Heart right ventricle (tissue), 16 donors: ENCODE results near the gene TLN1. TPM values are rescaled to one million over a fixed set of nuclear protein-coding genes. Genes with fewer than 3 reads are reported as not detected.

Experiments used
- ATAC-seq, 8 donors: fragments of 200-7000 bp; cut with Tn5 transposase; one replicate each; pipeline ENCODE4 v1.9.1; 2020; ENCODE audit warnings: mild to moderate bottlenecking in 8 of 8, moderate library complexity in 8 of 8, moderate number of reproducible peaks in 1 of 8
- DNase-seq, 2 donors: peaks; one replicate each; pipeline ENCODE4 v3.0.0-alpha.2; 2020
- H3K27ac ChIP-seq, 10 donors: fragments of 200-600 bp; sonication (generic) in 2 of 10; one replicate each; pipeline versions ENCODE4 v1.5.0 to v1.8.0; 2020 to 2022; ENCODE audit warnings: mild to moderate bottlenecking in 3 of 10
- H3K27me3 ChIP-seq, 7 donors: fragments of 200-600 bp; one replicate each; pipeline ENCODE4 v1.8.0; 2021 to 2022; ENCODE audit warnings: mild to moderate bottlenecking in 2 of 7
- H3K36me3 ChIP-seq, 9 donors: fragments of 200-600 bp; sonication (generic) in 1 of 9; one replicate each; pipeline versions ENCODE4 v1.5.0 to v1.8.0; 2020 to 2022; ENCODE audit warnings: mild to moderate bottlenecking in 2 of 9
- H3K4me1 ChIP-seq, 9 donors: fragments of 200-600 bp; sonication (generic) in 1 of 9; one replicate each; pipeline versions ENCODE4 v1.5.0 to v1.8.0; 2020 to 2022; ENCODE audit warnings: mild to moderate bottlenecking in 4 of 9
- H3K4me3 ChIP-seq, 10 donors: fragments of 200-600 bp; sonication (generic) in 2 of 10; one replicate each; pipeline versions ENCODE4 v1.5.0 to v1.8.0; 2020 to 2022; ENCODE audit warnings: mild to moderate bottlenecking in 7 of 10, moderate library complexity in 2 of 10
- H3K9me3 ChIP-seq, 11 donors: fragments of 200-600 bp in 10 of 11; sonication (generic) in 2 of 11; one replicate each; pipeline versions ENCODE4 v1.5.0 to v1.8.0; 2013 to 2022; ENCODE audit warnings: mild to moderate bottlenecking in 2 of 11, control low read depth in 1 of 11, moderate library complexity in 1 of 11
- WGBS, 2 donors: extraction: QIAGEN DNeasy Blood & Tissue Kit; methylation state at CpG; one replicate each; pipeline ENCODE4 v1.1.7; 2013; ENCODE audit warnings: inconsistent platforms in 1 of 2; 5-methylcytosine and 5-hydroxymethylcytosine counted together
- intact Hi-C, 10 donors: fragments of 100-400 bp; cut with DNase I; formaldehyde crosslinking; loops; one replicate each; pipeline versions ENCODE4 v1.11.1 to v1.14.2; 2022
- polyA plus RNA-seq, 2 donors: library from polyadenylated mRNA; stranded (reverse); fragments of 200-250 nt; gene quantifications; one replicate each; pipeline ENCODE4 v1.2.3, GENCODE V29; 2013
- total RNA-seq, 10 donors: library from RNA; stranded (reverse); fragmentation: NEBNext Ultra II Directional in 3 of 10; extraction: Animal tissue kit (Norgen Biotek cat#: 25700) in 3 of 10; gene quantifications; one replicate each; pipeline versions ENCODE4 v1.2.1 to v1.2.4, GENCODE V29; 2021 to 2023
- TF ChIP-seq, protein P1 (sequence below), 9 donors: fragments of 200-600 bp; sonication (generic) in 2 of 9; IDR thresholded peaks; one replicate each; pipeline versions ENCODE4 v1.5.0 to v1.8.0; 2021 to 2022; ENCODE audit warnings: antibody characterized with exemption in 9 of 9, mild to moderate bottlenecking in 5 of 9, moderate library complexity in 1 of 9
- donor health status: Arrhythmogenic right ventricular cardiomyopathy.
- donor health status: ischemic (EF 13 %, LVEDD 7.1; RV severe dilation, severe dysfunction).
- donor health status: healthy with polysubstance abuse.
- donor health status: DM: no; HTN: yes; CAD: no.
- donor health status: DM: no; HTN: no; CAD: no.
- donor health status: ischemic (EF 25% LVEDD 6.9; RV normal size, moderate dysfunction).
- donor health status: ischemic (EF 25% LVEDD 5.7; RV mildly dilated, moderate dysfunction).
- donor health status: healthy.
- donor health status: DM: yes; HTN: yes; CAD: no.
- donor health status: Ischemic cardiomyopathy.
- donor health status: ischemic (EF 35%, LVEDD 5.7; RV mildly dilated, moderate dysfunction).
- donor health status: nonischemic (EF 11% LVEDD 7.7; RV severe dilation, severe dysfunction).
- donor health status: DM: yes; HTN: yes; CAD: no.
- donor health status: PGD.
- donor health status: ischemic (EF 29% LVEDD 5.4; RV normal size, mild dysfunction).
- donor health status: nonischemic (EF 23%, LVEDD 6.1; RV moderate dilation, normal function).

The TLN1 gene
- total and polyA plus RNA-seq, 12 donors: 99.6 to 323 (median 238) TPM

DNA sequence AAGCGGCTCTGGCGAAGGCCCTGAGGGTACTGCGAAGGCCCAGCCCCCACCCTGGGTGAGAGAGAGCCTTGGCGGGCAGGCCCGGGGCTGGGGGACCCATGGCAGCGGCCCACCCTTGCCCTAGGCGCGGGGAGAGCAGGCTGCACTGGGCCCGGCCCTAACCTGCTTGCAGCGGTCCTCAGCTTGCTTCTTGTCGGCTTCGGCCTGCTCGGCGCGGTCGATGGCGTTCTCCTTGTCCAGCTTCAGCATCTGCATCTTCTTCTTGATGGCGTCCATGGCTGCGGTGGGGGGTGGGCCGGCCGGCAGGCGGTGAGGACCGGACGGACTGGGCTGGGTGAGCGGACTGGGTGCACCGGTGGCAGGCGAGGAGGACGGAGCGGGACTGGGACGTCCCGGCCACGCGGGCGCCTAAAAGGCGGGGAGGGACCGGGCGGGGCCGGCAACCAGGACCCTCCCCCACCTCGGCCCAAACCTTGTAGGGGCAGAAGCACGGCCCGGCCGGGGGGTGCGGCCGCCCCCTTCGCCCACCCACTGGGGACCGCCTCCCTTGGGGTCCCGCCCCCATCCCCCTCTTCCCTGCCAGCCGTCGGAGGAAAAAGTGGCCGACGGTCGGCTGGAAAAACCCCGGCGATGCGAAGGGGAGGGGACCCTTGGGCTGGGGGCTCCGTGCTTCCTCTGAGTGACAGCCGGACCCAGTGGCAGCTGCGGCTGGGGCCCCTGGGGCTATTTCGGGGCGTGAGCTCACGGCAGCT is 42.3 kb downstream of the TLN1 start, which contains the start of gene TPM2:
TSS of gene TPM2 (minus strand) at position 384 of the 752 bp plus-strand sequence. CDS start at position 276, 108 bp downstream.
- peak; percentile 78 to 84 for DNase-seq
- WGBS, 2 donors: 8 to 12% methylated on average over 60 to 61 of the region's 61 CpGs
- H3K4me1 ChIP-seq: peaks cover 9 to 58% (median 48%) of the 10 kb centered on the region in 9 donors
- H3K4me3 ChIP-seq: peak within 1 kb of the TSS; percentile 45 to 86 (median 71)
- peak within 1 kb of the TSS; percentile 72 to 100 (median 94) for H3K27ac ChIP-seq
- H3K36me3 ChIP-seq: peaks cover 0 to 21% (median 10%) of the 10 kb centered on the region in 9 donors
- intact Hi-C loops: loop anchor here in 5 of 10 donors (2.0 to 5.0 kb wide), 4 partner anchors 31 to 43 kb away; partner anchors contain the start of genes CCDC107 (in 3 of the 5), RMRP (in 3 of the 5), CREB3 (in 2 of the 5) and TLN1 (in 2 of the 5)
- H3K9me3 ChIP-seq: no peaks in the 10 kb centered on the region
- ATAC-seq: peak; percentile 63 to 79 (median 76)
- peaks cover 0 to 8% (median 0%) of the 10 kb centered on the region in 7 donors for H3K27me3 ChIP-seq
- TF ChIP-seq, protein P1, sequence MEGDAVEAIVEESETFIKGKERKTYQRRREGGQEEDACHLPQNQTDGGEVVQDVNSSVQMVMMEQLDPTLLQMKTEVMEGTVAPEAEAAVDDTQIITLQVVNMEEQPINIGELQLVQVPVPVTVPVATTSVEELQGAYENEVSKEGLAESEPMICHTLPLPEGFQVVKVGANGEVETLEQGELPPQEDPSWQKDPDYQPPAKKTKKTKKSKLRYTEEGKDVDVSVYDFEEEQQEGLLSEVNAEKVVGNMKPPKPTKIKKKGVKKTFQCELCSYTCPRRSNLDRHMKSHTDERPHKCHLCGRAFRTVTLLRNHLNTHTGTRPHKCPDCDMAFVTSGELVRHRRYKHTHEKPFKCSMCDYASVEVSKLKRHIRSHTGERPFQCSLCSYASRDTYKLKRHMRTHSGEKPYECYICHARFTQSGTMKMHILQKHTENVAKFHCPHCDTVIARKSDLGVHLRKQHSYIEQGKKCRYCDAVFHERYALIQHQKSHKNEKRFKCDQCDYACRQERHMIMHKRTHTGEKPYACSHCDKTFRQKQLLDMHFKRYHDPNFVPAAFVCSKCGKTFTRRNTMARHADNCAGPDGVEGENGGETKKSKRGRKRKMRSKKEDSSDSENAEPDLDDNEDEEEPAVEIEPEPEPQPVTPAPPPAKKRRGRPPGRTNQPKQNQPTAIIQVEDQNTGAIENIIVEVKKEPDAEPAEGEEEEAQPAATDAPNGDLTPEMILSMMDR (IDR thresholded peaks at IDR 0.05): no peak

- H3K9me3 ChIP-seq: no peaks in the 10 kb centered on the region
- peak overlapping the region; percentile 72 to 100 (median 94) for H3K27ac ChIP-seq
- DNase-seq (no peak), ATAC-seq (peak in 1 of 8 donors; percentile 2)
- H3K4me1 ChIP-seq: peaks cover 9 to 67% (median 48%) of the 10 kb centered on the region in 9 donors
- H3K36me3 ChIP-seq: peaks cover 0 to 30% (median 18%) of the 10 kb centered on the region in 9 donors
- peaks cover 0 to 8% (median 0%) of the 10 kb centered on the region in 7 donors for H3K27me3 ChIP-seq
- TF ChIP-seq, protein P1 (IDR thresholded peaks at IDR 0.05): no peak
- peak overlapping the region; percentile 45 to 86 (median 71) for H3K4me3 ChIP-seq
- 46 to 49% methylated on average over 12 of the region's 12 CpGs for WGBS, 2 donors
- intact Hi-C loops: loop anchor here in 2 of 10 donors (2.0 kb wide), 1 partner anchor 30 kb away; the partner anchor contains the start of genes CCDC107 (in 2 of the 2) and RMRP (in 2 of the 2)
Measured at GRCh38 chr9:35688558-35689541, 43.1 kb downstream of the TLN1 start.

DNA sequence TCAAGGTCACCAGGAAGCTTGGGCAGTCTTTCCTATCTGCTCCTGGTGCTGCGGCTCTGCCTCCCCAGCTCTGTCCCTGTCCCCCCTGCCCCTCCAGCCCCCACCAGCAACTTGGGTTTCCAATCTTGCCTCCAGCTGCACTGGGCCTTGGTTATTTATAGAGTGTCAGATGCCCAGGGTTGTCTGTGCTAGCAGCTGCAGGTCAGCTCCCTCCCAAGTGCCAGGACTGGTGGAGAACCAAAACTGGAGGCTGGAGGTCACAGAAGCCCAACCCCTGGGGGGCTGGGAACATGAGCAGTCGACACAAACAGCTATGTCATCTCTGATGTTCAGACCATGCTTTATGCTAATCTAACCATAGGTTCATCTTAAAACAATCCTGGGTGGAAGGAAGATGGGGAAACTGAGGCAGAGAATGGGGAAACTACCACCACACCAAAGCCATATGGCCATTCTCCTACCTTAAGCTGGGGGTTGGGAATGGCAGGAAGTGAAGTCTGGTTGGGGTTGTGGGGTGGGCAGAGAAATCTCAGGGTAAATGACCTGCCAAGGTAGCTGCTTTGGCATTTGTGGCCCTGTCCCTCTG is 43.9 kb downstream of the TLN1 start:
- ATAC-seq (peak in 1 of 8 donors; percentile 4), DNase-seq (peak in 1 of 2 donors; percentile 47)
- peak overlapping the region; percentile 42 to 100 (median 94) for H3K27ac ChIP-seq
- intact Hi-C loops: loop anchor here in 3 of 10 donors (2.0 kb wide), 2 partner anchors 23 to 29 kb away; partner anchors contain the start of genes CCDC107 (in 2 of the 3), RMRP (in 2 of the 3) and ARHGEF39 (in 1 of the 3)
- peaks cover 9 to 71% (median 48%) of the 10 kb centered on the region in 9 donors for H3K4me1 ChIP-seq
- 38 to 42% methylated on average over 2 of the region's 2 CpGs for WGBS, 2 donors
- TF ChIP-seq, protein P1 (IDR thresholded peaks at IDR 0.05): no peak
- H3K9me3 ChIP-seq: no peaks in the 10 kb centered on the region
- H3K4me3 ChIP-seq: peak overlapping the region in 9 of 10 donors; percentile 45 to 86 (median 75)
- H3K36me3 ChIP-seq: peaks cover 0 to 38% (median 25%) of the 10 kb centered on the region in 9 donors
- H3K27me3 ChIP-seq: peaks cover 0 to 8% (median 0%) of the 10 kb centered on the region in 7 donors
